Mesodermal cell (in vitro differentiated cells): ENCODE data around the gene SLC6A9.

Experiments used
- H3K27ac ChIP-seq: 2 replicates; pipeline ENCODE4 v1.7.0; 2013; ENCODE audit warnings: mild to moderate bottlenecking, low read depth, low read length, moderate library complexity; ENCODE audit not compliant: severe bottlenecking
- H3K36me3 ChIP-seq: 2 replicates; pipeline ENCODE4 v1.7.1; 2013; ENCODE audit warnings: mild to moderate bottlenecking, low read length, moderate library complexity; ENCODE audit not compliant: control insufficient read depth, insufficient read depth
- H3K4me1 ChIP-seq: one replicate; pipeline ENCODE4 v1.7.1; 2013; ENCODE audit warnings: mild to moderate bottlenecking, low read length; ENCODE audit not compliant: insufficient read depth, control insufficient read depth, poor library complexity, severe bottlenecking
- H3K4me3 ChIP-seq: 2 replicates; pipeline ENCODE4 v1.7.0; 2013; ENCODE audit warnings: low read length, control low read depth, mild to moderate bottlenecking; ENCODE audit not compliant: insufficient read depth, poor library complexity, severe bottlenecking; ENCODE audit errors: extremely low read depth
- H3K9me3 ChIP-seq: 2 replicates; pipeline ENCODE4 v1.7.1; 2013; ENCODE audit warnings: mild to moderate bottlenecking, low read length, moderate library complexity; ENCODE audit not compliant: control insufficient read depth
- WGBS, 2 experiments: methylation state at CpG; one replicate each; pipeline ENCODE4 v1.1.5; 2013; ENCODE audit warnings: missing lambda C conversion rate in 2 of 2; ENCODE audit not compliant: insufficient coverage in 2 of 2; 5-methylcytosine and 5-hydroxymethylcytosine counted together

SLC6A9 gene

DNA sequence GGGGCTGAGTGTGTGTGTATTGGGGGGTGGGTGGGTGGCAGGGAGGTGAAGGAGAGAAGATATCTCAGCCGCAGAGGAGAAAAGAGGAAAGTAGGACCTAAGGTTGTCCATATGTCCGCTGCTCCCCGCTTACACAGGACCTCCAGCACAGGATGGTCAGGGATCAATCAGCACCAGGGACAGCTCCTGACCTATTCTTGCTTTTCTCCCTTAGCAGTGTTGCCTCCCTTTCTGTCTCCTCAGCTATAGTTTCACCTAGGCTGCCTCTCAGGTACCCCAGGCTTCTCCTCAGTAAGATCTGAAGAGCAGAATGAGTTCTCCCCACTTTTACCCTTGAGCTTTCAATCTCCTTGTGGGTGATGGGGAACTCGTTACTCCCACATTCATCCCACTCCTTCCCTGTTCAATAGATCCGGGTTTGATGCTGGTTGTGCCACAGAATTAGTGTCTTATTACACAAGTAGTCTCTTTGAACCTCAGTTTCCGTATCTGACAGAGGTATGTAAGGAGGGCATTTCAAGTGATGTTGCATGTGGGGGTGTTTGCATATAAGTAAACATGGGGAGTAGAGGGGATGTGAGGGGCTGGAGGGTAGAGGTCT, 62.8 kb downstream of the SLC6A9 start:
- 84% methylated on average over 4 to 5 of the region's 6 CpGs for WGBS, 2 experiments
- Histone ChIP-seq H3K9me3 (no peaks in the 10 kb centered on the region), H3K4me1 (peaks cover 7% of the 10 kb centered on the region), H3K36me3 (peaks cover 34% of the 10 kb centered on the region), H3K27ac (no peak overlapping the region), H3K4me3 (no peak overlapping the region)

DNA sequence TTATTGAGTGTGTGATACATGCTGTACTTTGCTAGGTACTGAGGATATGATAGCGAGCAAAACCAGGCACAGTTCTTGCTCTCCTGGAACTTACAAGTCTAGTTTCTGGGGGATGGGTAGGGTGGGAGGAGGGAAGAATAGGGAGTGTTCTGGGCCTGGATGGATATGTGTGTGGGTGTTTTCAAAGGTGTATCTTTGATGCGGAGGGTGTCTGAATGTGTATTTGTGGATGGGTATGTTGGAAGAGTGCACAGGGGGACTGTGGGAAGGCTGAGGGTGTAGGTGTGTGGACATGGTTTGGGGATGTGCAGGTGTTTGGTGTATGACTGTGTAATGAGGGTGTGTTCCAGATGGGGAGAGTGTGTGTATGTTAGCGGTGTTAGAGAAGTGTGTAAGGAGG, 65.9 kb downstream of the SLC6A9 start:
- Histone ChIP-seq H3K4me3 (no peak overlapping the region), H3K4me1 (no peaks in the 10 kb centered on the region), H3K9me3 (no peaks in the 10 kb centered on the region), H3K36me3 (peaks cover 32% of the 10 kb centered on the region), H3K27ac (no peak overlapping the region)
- 93 to 100% methylated on average over 2 of the region's 3 CpGs for WGBS, 2 experiments

DNA sequence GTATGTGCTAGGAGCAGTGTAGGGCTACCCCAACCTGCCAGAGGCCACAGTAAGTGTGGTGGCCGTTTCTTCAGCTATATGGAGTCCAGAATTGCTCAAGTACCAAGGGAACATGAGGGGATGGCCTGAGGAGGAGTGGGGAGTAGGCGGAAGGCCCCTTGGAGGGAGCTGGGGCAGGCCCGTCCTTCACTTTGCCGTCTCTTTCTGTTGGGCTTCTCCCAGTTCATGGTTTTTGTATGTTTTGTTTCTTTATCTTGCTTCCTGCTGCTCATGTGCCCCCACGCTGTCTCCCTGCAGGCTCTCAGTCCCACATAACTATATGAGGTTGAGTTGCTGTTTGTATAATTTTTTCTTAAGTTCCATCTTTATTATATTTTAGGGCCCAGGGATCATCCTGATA, 67.4 kb downstream of the SLC6A9 start:
- 95 to 96% methylated on average over 4 of the region's 5 CpGs for WGBS, 2 experiments
- Histone ChIP-seq H3K9me3 (no peaks in the 10 kb centered on the region), H3K27ac (no peak overlapping the region), H3K4me1 (no peaks in the 10 kb centered on the region), H3K36me3 (peaks cover 45% of the 10 kb centered on the region), H3K4me3 (no peak overlapping the region)

DNA sequence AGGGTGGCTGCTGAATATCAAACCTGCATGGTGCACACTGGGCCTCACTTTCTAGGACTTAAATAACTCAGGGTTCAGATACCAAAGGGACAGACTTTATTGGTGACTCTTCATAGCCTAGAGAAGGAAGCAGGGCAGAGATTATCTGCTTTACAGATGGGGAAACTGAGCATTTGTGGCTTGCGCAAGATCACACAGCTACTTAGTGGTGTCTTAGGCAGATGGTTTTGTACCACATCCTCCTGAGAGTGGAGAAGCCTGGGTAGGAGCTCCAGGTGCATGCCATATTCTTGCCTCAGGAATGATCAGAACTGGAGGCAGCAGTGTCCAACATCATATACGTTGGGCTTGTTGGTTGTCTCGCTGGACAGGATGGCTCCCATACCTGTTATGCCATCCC, 68.3 kb downstream of the SLC6A9 start:
- no peak overlapping the region for H3K4me3 ChIP-seq
- H3K36me3 ChIP-seq, result peaks cover 54% of the 10 kb centered on the region
- no peaks in the 10 kb centered on the region for H3K9me3 ChIP-seq
- 90 to 98% methylated on average over 3 of the region's 3 CpGs for WGBS, 2 experiments
- H3K4me1 ChIP-seq, result no peaks in the 10 kb centered on the region
- no peak overlapping the region for H3K27ac ChIP-seq

DNA sequence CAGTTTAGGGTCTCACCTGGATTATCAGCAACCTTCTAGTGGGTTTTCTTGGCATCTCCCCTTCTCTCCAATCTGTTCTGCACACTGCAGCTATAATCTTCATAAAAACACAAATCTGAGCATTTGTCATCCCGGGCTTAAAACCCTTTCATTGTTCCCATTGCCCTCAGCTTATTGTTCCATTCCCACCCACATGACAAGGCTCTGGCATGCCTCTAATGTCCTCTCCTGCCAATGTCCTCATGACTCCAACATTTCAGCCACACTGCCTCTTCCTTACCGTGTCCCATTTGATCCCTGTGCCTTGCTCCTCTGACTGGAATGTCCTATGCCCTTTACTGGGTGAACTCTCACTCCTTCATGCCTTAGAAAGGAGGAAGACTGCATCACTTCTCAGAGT, 68.9 kb downstream of the SLC6A9 start:
- no peaks in the 10 kb centered on the region for H3K9me3 ChIP-seq
- no peak overlapping the region for H3K4me3 ChIP-seq
- 87 to 90% methylated on average over 2 of the region's 2 CpGs for WGBS, 2 experiments
- H3K36me3 ChIP-seq, result peaks cover 58% of the 10 kb centered on the region
- H3K27ac ChIP-seq, result no peak overlapping the region
- H3K4me1 ChIP-seq, result no peaks in the 10 kb centered on the region

DNA sequence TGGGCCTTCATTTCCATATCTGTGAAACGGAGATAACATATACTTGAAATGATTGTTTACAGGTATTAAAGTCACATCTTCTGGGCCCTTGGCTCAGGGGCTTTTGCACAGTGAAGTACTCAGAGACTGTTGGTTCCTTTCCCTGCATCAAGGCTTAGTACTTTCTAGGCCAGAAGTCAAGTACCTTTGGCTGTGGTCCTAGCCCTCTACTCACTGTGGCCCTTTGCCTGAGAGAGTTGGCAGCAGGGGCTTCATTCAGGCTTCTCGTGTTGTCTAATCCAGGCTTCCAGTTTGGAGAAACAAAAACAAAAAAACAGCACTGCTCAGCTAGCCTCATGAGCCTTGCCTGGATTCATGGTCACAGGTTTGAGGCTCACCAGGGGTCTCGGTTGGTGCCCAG, 69.6 kb downstream of the SLC6A9 start:
- WGBS, 2 experiments, result 95 to 97% methylated on average over 2 of the region's 3 CpGs
- Histone ChIP-seq H3K27ac (no peak overlapping the region), H3K4me1 (no peaks in the 10 kb centered on the region), H3K36me3 (peaks cover 62% of the 10 kb centered on the region), H3K4me3 (no peak overlapping the region), H3K9me3 (no peaks in the 10 kb centered on the region)

DNA sequence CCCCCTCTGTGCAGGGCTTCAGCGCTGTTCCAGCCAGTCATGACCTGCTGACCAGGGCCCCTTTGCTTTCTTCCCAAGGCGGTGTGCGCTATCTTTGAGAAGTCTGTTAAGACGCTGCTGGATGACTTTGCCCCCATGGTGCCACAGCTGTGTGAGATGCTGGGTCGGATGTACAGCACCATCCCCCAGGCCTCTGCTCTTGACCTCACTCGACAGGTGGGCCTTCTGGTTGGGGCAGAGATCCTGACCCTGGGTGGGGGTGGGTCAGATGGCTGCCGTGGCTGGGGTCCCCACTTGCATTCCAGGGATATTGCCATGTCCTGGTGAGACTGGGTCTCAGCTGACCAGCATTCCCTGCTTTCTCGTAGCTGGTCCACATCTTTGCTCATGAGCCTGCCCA, 70.5 kb downstream of the SLC6A9 start:
- H3K4me3 ChIP-seq, result no peak overlapping the region
- H3K9me3 ChIP-seq, result no peaks in the 10 kb centered on the region
- H3K36me3 ChIP-seq, result peaks cover 65% of the 10 kb centered on the region
- H3K27ac ChIP-seq, result no peak overlapping the region
- H3K4me1 ChIP-seq, result no peaks in the 10 kb centered on the region
- 92 to 93% methylated on average over 7 of the region's 8 CpGs for WGBS, 2 experiments

DNA sequence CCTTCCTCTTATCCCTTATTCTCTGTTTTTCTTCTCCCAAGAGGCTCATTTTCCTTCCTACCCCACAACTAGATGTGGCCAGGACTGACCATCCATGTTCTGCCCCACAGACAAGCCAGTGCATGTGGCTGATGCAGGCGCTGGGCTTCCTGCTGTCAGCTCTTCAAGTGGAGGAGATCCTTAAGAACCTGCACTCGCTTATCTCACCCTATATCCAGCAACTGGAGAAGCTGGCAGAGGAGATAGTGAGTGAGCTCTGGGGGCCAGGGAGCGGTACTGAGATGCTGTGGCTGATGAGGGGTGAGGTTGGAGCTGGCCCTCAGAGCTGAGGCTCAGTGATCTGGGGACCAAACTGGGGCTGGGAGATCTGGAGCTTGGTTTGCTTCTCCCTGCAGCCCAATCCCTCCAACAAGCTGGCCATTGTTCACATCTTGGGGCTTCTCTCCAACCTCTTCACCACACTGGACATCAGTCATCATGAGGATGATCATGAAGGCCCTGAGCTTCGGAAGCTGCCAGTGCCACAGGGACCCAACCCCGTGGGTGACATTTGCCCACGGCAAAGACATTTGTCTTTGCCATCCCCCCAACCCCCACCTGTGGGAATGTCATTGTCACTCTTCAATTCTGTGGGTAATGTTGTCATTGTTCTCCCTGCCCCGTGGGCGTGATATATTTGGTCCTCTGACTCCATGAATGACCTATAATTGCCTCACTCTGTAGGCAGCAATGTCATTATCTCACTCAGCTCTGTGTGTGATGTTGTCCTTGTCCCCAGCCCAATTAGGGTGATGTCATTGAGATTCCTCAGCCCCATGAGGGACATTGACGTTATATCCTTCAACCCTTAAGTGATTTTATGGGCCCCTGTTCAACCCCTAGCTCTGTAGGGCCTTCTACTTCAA, 72.7 kb downstream of the SLC6A9 start:
- no peak overlapping the region for H3K27ac ChIP-seq
- 91 to 92% methylated on average over 5 to 7 of the region's 9 CpGs for WGBS, 2 experiments
- H3K4me1 ChIP-seq, result no peaks in the 10 kb centered on the region
- H3K36me3 ChIP-seq, result peaks cover 58% of the 10 kb centered on the region
- H3K4me3 ChIP-seq, result no peak overlapping the region
- no peaks in the 10 kb centered on the region for H3K9me3 ChIP-seq

DNA sequence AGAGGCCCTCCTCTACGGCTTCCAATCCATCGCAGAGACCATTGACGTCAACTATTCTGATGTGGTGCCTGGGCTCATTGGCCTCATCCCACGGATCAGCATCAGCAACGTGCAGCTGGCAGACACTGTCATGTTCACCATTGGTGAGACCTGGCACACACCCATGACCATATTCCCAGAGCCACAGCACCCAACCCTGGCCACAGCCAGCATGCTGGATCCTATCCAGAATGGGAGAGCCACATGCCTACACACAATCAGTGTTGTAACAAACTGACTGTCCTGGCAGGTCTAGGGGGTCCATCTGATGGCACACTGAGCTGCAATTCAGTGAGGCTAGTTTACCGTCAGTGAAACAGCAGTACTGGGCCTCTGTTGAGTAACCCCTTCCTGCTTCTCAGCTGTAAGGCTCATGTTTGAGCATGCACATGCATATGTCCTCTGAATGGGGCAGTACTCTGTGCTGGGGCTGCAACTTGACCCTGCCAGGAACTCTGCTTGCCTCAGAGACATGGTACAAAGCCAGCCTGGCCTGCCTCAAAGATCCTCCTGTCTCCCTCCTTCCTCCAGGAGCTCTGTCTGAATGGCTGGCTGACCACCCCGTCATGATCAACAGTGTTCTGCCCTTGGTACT, 73.7 kb downstream of the SLC6A9 start:
- 91 to 97% methylated on average over 6 to 7 of the region's 7 CpGs for WGBS, 2 experiments
- Histone ChIP-seq H3K9me3 (no peaks in the 10 kb centered on the region), H3K36me3 (peaks cover 57% of the 10 kb centered on the region), H3K4me3 (no peak overlapping the region), H3K4me1 (no peaks in the 10 kb centered on the region), H3K27ac (no peak overlapping the region)

DNA sequence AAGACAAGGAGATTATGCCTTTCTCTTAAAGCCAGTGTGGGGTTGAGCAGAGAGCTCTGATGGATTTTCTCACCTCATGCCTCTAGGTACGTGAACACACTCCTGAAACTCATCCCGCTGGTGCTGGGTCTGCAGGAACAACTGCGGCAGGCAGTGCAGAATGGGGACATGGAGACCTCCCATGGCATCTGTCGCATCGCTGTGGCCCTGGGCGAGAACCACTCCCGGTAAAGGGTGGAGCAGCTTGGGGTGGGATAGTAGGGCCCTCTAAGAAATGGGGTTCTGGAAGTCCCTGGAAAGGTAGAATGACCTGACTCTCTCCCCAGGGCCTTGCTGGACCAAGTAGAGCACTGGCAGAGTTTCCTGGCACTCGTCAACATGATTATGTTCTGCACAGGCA, 75.0 kb downstream of the SLC6A9 start:
- peaks cover 47% of the 10 kb centered on the region for H3K36me3 ChIP-seq
- no peaks in the 10 kb centered on the region for H3K9me3 ChIP-seq
- WGBS, 2 experiments, result 94 to 100% methylated on average over 4 to 8 of the region's 8 CpGs
- H3K4me3 ChIP-seq, result no peak overlapping the region
- no peak overlapping the region for H3K27ac ChIP-seq
- no peaks in the 10 kb centered on the region for H3K4me1 ChIP-seq

DNA sequence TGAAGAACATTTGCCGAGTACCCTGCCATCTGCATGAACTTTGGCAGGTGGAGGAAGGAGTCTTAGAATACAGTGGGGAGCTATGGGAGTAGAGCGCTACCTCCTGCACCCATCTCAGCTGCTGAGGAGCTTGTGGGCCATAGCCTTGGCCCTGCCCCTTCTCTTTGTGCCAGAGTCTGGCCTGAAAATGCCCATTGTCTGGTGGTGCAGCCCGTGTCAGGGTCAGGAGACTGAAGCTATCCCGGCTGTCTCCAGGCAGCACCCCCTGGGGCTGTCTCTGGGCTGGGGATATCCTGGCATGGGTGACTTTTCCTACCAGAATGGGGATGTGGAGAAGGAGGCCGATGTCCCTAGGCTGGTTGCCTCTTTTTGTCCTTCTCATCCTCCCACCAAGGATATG, 77.2 kb downstream of the SLC6A9 start:
- 85 to 91% methylated on average over 3 to 4 of the region's 5 CpGs for WGBS, 2 experiments
- H3K27ac ChIP-seq, result no peak overlapping the region

More for the DNA sequence above, 77.2 kb downstream of the SLC6A9 start:
- Histone ChIP-seq H3K4me1 (no peaks in the 10 kb centered on the region), H3K36me3 (peaks cover 37% of the 10 kb centered on the region), H3K4me3 (no peak overlapping the region), H3K9me3 (no peaks in the 10 kb centered on the region)
